HG03432 (cell line): ENCODE results near the gene RIPPLY3.
A peak's percentile ranks its signal among the peaks of the same experiment; 100 is the strongest.
"Not testable (repeated sequence)": the region's sequence is repeated elsewhere in the genome, so short reads cannot be mapped to it uniquely, and the experiment has no call there.

Experiments
- ATAC-seq: cut with Tn5 transposase; IDR thresholded peaks from one replicate; pipeline ENCODE4 v1.9.1; 2021; ENCODE audit warnings: mild to moderate bottlenecking, moderate library complexity; ENCODE audit not compliant: unreplicated experiment

The RIPPLY3 gene

DNA sequence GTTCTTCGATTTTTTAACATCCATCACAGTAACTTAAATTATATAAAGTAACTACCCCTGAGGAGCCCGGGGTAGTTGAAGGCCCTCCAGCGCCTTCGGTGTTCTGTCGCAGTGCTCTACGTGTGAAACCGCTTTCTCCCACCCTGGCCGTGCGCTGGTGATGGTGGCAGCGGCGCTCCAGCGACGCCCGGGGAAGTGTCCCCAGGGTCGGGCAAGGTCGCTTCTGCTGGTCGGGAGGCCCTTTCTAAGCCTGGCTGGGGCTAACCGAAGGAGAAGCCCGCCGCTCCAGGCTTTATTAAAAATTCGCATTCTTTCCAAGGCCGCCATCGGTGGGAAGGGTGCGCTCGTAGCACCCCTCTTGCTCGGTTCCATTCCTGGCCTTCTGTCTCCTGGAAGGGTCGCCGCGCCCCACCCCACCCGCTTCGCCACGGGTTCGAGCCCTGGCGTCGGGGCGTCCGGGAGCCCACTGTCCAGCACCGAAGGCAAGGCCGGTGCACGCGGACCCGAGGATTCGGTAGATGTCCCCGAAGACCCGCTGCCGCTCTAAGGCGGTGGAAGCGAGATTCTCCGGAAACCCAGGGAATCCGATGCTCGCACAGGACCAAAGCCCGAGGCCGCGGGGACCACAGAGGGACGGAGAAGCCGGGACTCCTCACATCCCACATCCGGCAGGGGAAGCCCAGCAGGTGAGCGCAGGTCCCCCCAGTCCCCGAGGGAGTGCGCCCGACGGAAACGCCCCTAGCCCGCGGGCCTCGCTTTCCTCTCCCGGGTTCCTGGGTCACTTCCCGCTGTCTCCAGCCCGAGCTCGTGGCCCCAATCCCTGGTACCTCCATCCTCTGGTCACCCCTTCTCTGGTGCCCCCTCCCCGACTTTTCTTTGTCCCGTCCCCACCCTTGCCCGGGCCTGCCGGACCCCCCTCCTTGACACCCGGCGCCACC, 685 bp upstream of the RIPPLY3 start:
- no peak for ATAC-seq

DNA sequence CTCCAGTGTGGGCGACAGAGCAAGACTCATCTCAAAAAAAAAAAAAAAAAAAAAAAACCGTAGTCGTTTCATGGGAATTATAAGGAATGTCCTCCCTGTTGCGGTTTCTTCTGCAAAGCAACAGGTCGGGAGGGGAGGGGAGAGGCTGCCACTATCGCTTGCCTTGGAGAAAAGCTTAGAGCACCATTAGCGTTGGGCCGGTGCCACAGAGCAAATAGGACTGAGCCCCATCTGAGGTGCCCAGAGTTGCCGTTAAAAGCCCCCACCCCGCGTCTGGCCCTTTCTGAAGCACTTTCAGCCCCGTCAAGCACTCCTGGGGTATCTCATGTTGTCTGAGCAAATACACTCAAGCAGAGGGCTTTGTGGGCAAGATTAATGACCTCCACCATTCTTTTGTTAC, 2.2 kb downstream of the RIPPLY3 start:
- no peak for ATAC-seq

DNA sequence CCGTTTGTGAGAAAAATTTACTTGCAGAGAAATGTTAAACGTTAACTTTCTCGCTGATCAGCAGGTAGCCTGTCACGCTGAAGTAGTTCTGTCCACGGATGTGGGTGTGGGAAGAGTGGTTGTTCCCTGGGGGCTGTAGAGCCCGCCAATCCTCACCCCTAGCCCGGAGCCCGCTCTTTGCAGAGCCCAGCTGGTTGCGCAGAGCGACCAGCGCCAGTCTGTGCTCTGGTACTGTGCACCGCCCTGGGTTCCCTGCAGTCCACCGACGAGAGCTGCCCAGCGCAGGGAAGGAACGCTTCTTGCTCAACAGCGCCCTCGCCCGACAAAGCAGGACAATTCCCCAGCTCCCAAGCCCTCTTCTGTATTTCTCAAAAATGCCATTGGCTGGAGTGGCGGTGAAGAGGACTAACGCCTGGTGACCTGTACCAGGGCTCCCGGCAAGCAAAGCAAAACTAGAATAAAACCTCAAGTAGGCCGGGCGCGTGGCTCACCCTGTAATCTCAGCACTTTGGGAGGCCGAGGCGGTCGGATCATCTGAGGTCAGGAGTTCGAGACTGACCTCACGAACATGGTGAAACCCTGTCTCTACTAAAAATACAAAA, 3.3 kb downstream of the RIPPLY3 start:
- peak; percentile 97 for ATAC-seq

DNA sequence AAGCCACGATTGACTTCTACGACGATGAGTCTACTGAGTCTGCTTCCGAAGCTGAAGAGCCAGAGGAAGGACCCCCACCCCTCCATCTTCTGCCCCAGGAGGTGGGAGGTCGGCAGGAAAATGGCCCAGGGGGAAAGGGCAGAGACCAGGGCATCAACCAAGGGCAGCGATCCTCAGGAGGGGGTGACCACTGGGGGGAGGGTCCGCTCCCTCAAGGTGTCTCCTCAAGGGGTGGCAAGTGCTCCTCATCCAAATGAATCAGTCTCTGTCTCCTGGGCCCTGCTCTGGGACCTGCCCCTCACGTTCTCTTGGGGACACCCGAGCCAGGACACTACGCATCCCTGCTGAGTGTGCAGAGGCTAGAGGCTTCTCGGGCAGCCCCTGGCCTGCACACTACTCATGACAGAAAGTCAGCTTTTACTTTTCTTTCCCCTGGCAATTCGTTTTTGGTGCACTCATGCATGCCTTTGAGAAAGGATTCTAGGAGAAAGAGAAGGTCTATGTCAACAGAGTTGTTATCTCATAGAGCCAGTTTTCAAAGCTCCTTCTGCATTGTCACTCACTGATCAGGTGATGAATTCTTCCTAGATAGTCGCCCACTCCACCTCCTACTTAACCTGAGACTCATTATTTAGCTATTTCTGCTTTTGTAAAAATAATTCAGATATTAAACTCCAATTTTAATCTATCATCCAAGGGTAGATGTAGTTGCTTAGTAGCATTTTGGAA, 11.6 kb downstream of the RIPPLY3 start:
- no peak for ATAC-seq

DNA sequence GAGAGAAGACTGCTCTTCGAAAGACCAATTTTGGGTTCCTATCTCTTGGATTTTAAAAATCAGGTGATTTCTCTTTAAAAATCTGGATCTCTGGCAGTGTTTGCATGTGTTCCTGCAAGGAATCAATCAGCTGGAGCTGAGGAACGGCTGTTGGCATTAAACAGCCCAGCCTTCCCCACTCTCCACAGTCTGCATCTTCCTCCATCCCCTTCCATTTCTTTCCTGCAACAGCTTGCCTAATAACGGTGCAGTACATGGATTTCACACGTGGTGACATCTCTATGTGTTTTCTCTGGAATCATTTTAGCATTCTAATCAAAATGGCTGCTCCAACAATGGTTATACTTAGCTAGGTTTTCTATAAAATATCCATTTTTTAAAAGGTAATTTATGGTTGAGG, 20.0 kb downstream of the RIPPLY3 start:
- ATAC-seq: no peak

DNA sequence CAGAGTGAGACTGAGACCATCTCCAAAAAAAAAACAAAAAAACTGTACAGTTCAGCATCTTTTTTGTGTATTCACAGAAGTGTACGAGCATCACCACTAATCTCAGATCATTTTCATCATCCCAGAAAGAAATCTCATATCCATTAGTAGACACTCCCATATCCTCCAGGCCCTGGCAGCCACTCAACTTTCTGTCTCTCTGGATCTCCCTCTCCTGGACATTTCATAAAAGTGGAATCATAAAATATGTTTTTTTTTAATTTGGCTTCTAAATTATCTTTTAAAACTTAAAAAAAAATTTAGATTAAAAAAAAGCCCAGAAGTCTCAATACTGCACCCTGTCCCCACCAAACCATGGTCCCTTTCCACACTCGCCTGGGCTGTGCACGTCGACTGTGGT, 22.1 kb downstream of the RIPPLY3 start:
- no peak for ATAC-seq

DNA sequence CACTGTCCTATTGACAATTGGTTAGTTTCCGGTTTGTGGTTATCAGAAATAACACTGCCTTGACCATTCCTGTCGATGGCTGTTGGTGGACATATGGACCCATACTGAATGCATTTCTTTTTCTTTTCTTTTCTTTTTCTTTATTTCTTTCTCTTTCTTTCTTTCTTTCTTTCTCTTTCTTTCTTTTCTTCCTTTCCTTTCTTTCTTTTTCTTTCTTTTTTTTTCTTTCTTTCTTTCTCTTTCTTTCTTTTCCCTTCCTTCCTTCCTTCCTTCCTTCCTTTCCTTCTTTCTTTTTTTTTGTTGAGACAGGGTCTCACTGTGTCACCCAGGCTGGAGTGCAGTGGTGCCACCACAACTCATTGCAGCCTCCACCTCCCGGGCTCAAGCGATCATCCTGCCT, 24.4 kb downstream of the RIPPLY3 start:
- no peak for ATAC-seq

DNA sequence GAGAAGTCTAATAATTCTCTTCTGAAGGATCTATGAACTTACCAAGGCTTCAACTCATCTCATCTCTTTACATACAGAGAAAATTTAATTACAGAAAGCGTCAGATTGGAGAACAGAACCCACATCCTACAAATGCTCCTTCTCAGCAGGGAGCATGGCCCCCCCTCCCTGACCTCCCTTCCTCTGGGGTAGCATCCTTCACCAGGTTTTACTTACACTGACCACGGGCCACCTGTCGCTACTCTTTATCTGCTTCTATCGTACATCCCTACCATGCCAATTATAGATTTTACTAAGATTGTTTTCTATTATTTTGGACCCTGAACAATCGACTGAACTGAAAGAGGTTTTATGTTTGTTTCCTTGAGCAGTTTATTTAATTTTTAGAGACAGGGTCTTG, 25.8 kb downstream of the RIPPLY3 start:
- no peak for ATAC-seq

DNA sequence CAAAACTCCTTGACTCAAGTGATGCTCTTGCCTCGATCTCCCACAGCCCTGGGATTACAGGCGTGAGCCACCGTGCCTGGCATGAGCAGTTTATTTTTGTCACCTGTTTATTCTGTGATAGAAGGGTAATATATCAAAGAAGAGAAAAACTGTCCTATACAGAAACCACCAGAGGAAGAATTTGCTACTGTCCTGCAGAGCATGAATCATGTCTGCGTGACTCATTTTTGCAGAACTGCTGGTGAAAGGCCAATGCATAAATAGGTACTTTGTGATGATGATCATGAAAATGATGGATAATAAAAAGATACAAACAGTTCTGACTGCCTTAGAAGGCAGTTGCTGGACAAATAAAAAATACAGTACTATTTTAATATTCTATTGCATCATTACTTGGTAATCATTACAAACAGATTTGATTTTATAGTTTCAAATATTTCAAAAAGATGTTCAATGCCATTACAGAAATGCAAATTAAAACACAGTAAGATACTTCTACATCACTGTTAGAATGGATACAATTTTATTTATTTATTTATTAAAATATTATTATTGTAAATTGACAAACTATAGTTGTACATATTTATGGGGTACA, 26.5 kb downstream of the RIPPLY3 start:
- ATAC-seq: no peak

DNA sequence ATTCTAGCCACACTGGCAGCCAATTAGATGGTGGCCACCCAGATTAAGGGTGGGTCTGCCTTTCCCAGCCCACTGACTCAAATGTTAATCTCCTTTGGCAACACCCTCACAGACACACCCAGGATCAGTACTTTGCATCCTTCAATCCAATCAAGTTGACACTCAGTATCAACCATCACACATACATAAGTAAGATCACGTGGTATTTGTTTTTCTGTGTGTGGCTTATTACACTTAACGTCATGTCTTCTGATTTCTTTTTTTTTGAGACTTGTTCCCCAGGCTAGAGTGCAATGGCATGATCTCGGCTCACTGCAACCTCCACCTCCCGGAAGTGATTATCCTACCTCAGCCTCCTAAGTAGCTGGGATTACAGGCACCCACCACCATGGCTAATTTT, 27.9 kb downstream of the RIPPLY3 start:
- not testable (repeated sequence) for ATAC-seq

DNA sequence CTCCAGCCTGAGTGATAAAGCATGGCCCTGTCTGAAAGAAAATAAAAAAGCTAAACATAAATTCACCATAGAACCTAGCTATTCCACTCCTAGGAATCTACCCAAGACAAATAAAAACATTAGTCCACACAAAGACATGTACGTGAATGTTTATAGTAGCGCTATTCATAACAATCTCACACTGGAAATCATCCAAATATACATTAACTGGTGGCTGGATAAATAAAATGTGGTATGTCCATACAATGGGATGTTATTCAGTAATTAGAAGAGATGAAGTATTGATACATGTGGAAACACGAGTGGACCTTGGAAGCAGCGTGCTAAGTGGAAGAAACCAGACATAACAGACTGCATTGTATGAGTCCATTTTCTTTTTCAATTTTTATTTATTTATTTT, 29.7 kb downstream of the RIPPLY3 start:
- ATAC-seq: no peak

DNA sequence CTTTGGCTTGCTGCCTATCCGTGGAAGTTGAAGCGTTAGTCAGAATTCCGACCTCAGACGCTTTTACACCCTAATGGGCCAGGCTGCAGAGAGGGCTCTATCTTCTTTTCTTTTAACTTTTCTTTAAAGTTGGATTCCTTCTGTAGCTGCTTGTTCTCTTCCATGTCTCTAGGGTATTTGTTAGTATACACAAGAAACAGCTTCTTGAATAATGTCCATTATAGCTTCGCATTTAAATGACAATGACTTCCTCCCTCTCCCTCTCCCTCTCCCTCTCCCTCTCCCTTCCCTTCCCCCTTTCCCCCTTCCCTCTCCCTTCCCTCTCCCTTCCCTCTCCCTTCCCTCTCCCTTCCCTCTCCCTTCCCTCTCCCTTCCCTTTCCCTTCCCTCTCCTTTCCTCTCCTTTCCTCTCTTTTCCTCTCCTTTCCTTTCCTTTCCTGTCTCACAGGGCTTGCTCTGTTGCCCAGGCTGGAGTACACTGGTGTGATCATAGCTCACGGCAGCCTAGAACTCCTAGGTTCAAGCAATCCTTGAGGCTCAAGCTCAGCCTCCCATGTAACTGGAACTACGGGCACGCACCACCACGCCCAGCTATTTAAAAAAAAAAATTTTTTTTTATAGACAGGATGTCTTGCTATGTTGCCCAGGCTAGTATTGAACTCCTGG, 33.0 kb downstream of the RIPPLY3 start:
- ATAC-seq: no peak

DNA sequence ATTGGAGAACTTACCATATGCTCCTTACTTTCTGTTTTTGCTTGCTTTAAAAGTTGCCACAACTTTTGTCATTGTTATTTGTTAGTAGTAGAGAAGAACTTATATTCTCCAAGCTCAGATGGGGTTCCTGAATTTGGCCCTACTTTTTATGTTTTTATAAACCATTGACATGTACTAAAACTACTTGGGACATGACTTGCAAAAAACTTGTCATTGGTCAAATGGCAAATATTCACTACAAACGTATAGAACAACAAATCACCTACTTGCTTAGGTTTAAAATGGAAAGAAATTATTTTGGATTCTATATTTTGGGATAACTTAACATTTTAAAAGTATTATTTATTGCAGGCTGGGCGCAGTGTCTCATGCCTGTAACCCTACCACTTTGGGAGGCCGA, 33.7 kb downstream of the RIPPLY3 start:
- ATAC-seq: no peak

DNA sequence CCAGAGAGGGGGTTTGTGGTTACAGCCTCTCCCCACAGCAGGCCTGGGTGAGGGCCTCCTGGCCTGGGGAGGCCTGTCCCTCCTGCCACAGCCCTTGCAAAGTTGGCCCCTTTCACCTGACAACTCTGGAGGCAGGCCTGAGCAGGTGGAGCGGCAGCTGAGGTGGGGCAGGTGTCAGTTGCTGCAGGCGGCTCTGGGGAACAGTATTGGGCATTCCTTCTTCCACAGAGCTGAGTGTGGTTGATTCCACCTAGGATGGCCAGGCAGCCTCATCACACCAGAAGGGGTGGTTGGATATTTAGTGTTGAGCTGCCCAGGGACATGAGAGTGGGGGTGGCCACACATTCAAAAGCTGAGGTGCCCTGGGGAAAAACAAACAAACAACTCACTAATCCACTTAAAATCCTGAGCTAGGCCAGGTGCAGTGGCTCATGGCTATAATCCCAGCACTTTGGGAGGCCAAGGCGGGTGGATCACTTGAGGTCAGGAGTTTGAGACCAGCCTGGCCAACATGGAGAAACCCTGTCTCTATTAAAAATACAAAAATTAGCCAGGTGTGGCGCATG, 35.3 kb downstream of the RIPPLY3 start:
- no peak for ATAC-seq

DNA sequence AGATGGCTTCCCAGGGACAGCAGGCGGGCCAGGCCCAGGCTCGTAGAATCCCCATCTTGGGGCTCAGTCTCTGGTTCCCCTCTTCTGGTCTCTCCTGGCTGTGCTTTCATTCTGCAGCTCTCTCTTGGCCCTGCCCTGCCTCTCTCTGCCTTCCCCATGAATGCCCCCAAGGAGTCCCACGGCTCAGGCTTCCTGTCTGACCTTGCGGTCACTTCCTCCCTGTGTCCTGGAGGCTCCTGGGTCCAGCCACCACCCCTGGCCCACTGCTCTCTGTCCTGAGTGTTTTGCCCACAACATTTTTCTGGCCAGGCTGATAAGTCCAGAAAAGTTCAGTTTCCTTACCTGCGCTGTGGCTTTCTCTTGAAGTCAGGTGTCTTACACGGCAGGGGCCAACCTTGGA, 37.3 kb downstream of the RIPPLY3 start:
- ATAC-seq: no peak

DNA sequence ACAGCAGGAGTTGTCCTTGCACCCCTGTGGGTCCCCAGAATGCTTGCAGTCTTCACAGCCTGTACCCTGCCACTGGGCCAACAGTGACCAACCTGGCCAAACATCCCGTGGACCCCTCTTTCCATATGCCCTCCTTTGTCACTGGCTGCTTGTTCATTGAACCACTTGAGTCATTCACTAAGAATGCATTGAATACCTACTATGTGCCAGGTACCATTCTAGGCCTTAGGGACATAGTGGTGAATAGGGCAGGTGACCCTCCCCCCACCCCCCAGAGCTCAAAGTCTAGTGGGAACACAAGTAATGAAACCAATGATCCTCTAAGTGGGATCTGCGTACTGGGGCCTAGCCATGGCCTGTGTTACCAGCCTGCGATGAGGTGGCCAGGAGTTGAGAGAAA, 38.1 kb downstream of the RIPPLY3 start:
- no peak for ATAC-seq

DNA sequence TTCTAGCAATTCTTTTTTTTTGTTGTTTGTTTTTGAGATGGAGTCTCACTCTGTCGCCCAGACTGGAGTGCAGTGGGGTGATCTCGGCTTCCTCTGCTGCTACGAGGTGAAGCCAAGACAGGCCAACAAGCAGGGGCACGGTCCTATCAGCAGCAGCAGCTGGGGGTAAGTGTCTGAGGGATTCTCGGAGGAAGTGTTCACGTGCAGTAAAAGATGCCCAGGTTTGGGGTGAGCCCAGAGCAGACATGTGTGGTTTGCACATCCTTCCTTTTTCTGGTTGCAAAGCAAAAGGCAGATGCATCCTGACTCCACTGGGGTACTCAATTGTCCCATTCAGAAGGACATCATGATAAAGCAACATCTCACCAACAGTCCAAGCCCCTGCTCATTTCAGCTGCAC, 38.6 kb downstream of the RIPPLY3 start:
- ATAC-seq: no peak

DNA sequence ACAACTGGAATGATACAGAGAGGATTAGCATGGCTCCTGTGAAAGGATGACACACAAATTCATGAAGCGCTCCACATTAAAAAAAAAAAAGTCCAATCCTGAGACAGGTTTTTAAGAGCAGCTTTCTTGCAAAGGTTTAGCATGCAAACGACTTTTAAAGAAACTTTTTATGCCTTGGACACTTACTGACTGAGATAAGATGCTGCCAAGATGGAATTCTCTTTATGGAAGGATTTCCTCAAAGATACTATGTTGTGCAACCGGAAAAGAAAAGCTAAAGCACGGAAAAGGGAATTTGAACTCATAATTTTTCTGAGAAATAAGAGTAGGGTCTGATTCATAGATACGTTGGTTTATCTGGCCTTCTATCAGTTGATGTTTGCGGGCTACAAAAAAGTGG, 39.1 kb downstream of the RIPPLY3 start:
- ATAC-seq: no peak

DNA sequence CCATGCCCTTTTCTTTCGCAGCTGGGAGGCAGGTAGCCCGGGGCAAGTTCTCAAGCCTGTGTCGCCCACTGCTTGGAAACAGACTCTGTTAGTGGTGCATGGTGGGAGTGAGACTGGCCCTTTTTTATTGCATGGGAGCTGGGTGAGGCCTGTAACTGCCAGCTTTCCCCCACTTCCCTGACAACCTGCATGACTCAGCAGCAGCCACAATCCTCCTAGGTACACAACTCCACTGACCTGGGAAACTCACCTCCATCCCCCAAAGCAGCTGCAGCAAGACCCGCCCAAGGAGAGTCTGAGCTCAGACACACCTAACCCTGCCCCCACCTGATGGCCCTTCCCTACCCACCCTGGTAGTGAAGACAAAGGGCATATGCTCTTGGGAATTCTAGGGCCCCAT, 40.6 kb downstream of the RIPPLY3 start:
- ATAC-seq: no peak

DNA sequence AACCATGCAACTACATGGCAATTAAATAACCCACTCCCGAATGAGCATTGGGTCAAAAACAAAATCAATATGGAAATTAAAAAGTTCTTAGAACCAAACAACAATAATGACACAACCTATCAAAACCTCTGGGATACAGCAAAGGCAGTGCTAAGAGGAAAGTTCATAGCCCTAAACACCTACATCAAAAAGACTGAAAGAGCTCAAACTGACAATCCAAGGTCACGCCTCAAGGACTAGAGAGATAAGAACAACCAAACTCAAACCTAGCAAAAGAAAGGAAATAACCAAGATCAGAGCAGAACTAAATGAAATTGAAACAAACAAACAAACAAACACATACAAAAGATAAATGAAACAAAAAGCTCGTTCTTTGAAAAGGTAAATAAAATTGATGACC, 43.2 kb downstream of the RIPPLY3 start:
- not testable (repeated sequence) for ATAC-seq
